HEK293 (cell line): ENCODE data around the gene U2SURP.

Experiments used
- CTCF ChIP-seq: fragments of 450-650 bp; formaldehyde crosslinking; IDR thresholded peaks from 2 replicates; pipeline ENCODE4 v1.5.1; 2016; ENCODE audit warnings: missing biosample characterization, missing genetic modification characterization
- KLF16 ChIP-seq: fragments of 450-650 bp; formaldehyde crosslinking; IDR thresholded peaks from 2 replicates; pipeline ENCODE4 v1.5.1; 2017; ENCODE audit warnings: missing biosample characterization, missing genetic modification characterization
- REST ChIP-seq: fragments of 450-650 bp; formaldehyde crosslinking; IDR thresholded peaks from 2 replicates; pipeline ENCODE4 v1.5.1; 2016; ENCODE audit warnings: missing biosample characterization, missing genetic modification characterization

- TF ChIP-seq KLF16 (no peak), REST (no peak), CTCF (tag by site-specific recombination) (no peak)
These were observed 88.6 kb downstream of the U2SURP start for GRCh38 chr3:143089965-143090364.
